ENCODE results near the gene NLE1.

The NLE1 gene

DNA sequence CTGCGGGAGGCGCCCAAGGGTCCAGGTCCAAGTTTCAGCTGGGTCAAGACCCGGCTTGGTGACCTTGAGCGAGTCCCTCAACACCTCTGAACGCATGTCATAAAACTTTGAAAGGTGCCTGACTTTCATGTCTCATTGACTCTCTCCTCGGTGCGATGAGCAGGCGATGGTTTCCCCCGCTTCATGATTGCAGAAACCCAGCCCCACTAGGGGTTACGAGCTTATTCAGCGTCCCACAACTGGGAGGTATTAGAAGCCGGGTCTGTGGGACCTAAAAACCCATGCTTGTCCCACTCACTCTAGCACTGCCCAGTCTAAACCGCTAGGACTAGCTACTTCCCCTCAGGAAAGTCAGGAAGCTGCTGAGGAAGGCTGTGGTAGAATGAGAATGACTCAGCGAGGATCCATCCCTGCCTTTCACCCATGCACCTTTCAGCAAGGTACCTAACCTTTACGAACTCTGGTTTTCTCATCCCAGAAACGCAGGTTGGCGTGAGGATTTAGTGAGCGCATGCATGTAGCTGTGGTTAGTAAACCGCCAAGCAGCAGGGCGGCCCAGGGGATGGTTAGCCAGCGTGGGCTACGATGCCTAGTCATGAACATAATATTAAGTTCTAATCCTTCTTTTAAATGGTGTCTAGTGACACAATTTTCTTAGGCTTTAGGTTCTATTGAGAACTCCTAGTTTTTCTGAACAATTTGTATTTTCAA is 52.4 kb downstream of the NLE1 start:
- H3K4me3 ChIP-seq (ENCODE audit: low read depth, low read length): peak overlapping the region; percentile 57
- TF ChIP-seq CTCF (IDR thresholded peaks at IDR 0.05; ENCODE audit: borderline replicate concordance, insufficient read depth, low read depth, low read length): peak; percentile 25; the same call in 1 of the 2 replicates

- TF ChIP-seq CTCF (IDR thresholded peaks at IDR 0.05; ENCODE audit: borderline replicate concordance, insufficient read depth, low read depth, low read length): peak; percentile 92
- H3K4me3 ChIP-seq (ENCODE audit: low read depth, low read length): peak overlapping the region; percentile 91
Measured at GRCh38 chr17:35088881-35089585, 53.1 kb downstream of the NLE1 start.

- TF ChIP-seq CTCF (IDR thresholded peaks at IDR 0.05; ENCODE audit: borderline replicate concordance, insufficient read depth, low read depth, low read length): peak; percentile 24; the same call in 1 of the 2 replicates
- peak overlapping the region; percentile 91 for H3K4me3 ChIP-seq (ENCODE audit: low read depth, low read length)
Measured at GRCh38 chr17:35088356-35088880, 53.7 kb downstream of the NLE1 start.

- peak overlapping the region; percentile 91 for H3K4me3 ChIP-seq (ENCODE audit: low read depth, low read length)
- no peak for TF ChIP-seq CTCF (IDR thresholded peaks at IDR 0.05; ENCODE audit: borderline replicate concordance, insufficient read depth, low read depth, low read length)
Measured at GRCh38 chr17:35087731-35088355, 54.3 kb downstream of the NLE1 start.

DNA sequence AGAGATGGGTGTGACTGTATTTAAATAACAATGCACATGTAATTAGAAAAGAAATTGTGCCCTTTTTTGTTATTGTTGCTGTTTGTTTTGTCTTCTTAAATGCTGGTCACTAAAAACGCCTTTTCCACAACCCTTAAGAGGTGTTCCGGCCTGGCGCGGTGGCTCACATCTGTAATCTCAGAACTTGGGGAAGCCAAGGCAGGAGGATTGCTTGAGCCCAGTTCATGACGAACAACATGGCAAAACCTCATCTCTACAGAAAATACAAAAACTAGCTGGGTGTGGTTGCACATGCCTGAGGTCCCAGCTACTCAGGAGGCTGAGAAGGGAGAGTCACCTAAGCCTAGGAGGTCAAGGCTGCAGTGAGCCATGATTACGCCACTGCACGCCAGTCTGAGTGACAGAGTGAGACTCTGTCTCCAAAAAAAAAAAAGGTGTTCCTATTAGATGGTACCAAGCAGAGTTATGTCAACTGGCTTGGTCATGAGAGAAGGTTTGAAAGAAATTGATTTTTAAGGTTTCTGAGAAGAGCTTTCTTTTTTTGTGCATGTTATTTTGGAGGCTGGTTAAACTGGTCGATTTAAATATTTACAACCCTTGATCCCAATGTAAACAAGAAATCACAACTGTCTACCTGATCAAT is 55.1 kb downstream of the NLE1 start:
- TF ChIP-seq CTCF (IDR thresholded peaks at IDR 0.05; ENCODE audit: borderline replicate concordance, insufficient read depth, low read depth, low read length): no peak
- H3K4me3 ChIP-seq (ENCODE audit: low read depth, low read length): no peak overlapping the region

- no peak for TF ChIP-seq CTCF (IDR thresholded peaks at IDR 0.05; ENCODE audit: borderline replicate concordance, insufficient read depth, low read depth, low read length)
Measured at GRCh38 chr17:35086164-35086563, 55.9 kb downstream of the NLE1 start.

More at GRCh38 chr17:35086164-35086563, 55.9 kb downstream of the NLE1 start:
- H3K4me3 ChIP-seq (ENCODE audit: low read depth, low read length): no peak overlapping the region

Measured in GM12875 (cell line).